ENCODE measurements around the gene TCIRG1.
"Not testable (repeated sequence)": the region's sequence is repeated elsewhere in the genome, so short reads cannot be mapped to it uniquely, and the experiment has no call there.

TCIRG1 gene

GRCh38 chr11:68083517-68083916 is 44.7 kb downstream of the TCIRG1 start:
- DNase-seq (ENCODE audit: low read depth): no peak

GRCh38 chr11:68089679-68090078 is 50.9 kb downstream of the TCIRG1 start:
- no peak for DNase-seq (ENCODE audit: low read depth)

- no peak for DNase-seq (ENCODE audit: low read depth)
Measured at GRCh38 chr11:68090287-68090686, 51.5 kb downstream of the TCIRG1 start.

- DNase-seq (ENCODE audit: low read depth): no peak
Measured at GRCh38 chr11:68090706-68091105, 51.9 kb downstream of the TCIRG1 start.

GRCh38 chr11:68092411-68092810 is 53.6 kb downstream of the TCIRG1 start:
- no peak for DNase-seq (ENCODE audit: low read depth)

GRCh38 chr11:68092946-68093345 is 54.1 kb downstream of the TCIRG1 start:
- DNase-seq (ENCODE audit: low read depth): not testable (repeated sequence)

- no peak for DNase-seq (ENCODE audit: low read depth)
Measured at GRCh38 chr11:68093565-68093964, 54.7 kb downstream of the TCIRG1 start.

- DNase-seq (ENCODE audit: low read depth): no peak
Measured at GRCh38 chr11:68096962-68097361, 58.1 kb downstream of the TCIRG1 start.

- DNase-seq (ENCODE audit: low read depth): no peak
Measured at GRCh38 chr11:68099057-68099456, 60.2 kb downstream of the TCIRG1 start.

GRCh38 chr11:68099474-68100405 is 60.9 kb downstream of the TCIRG1 start:
- DNase-seq (ENCODE audit: low read depth): no peak

Measured in stimulated activated CD8-positive, alpha-beta memory T cell treated with anti-CD3 and anti-CD28 coated beads, Interleukin-15, amount 100 ng/mL, for 1 hour (primary cell).